ENCODE results near the gene TSPEAR. TPM values are rescaled to one million over a fixed set of nuclear protein-coding genes. Genes with fewer than 3 reads are reported as not detected.

Gene TSPEAR
- total RNA-seq, 2 experiments from 2014 or later: not detected

Other genes with a start within 250 kb of the TSPEAR start
- not detected for gene KRTAP10-1, start 171.4 kb downstream of the TSPEAR start, total RNA-seq
- gene KRTAP10-2, start 160.1 kb downstream of the TSPEAR start, total RNA-seq: not detected
- not detected for gene KRTAP10-3, start 152.8 kb downstream of the TSPEAR start, total RNA-seq
- gene KRTAP10-4, start 137.8 kb downstream of the TSPEAR start, total RNA-seq: not detected
- gene KRTAP10-5, start 131.0 kb downstream of the TSPEAR start, total RNA-seq: not detected
- gene KRTAP10-6, start 119.1 kb downstream of the TSPEAR start, total RNA-seq: not detected
- not detected for gene KRTAP10-7, start 111.0 kb downstream of the TSPEAR start, total RNA-seq
- not detected for gene KRTAP10-8, start 99.5 kb downstream of the TSPEAR start, total RNA-seq
- gene KRTAP10-9, start 84.5 kb downstream of the TSPEAR start, total RNA-seq: not detected
- not detected for gene KRTAP10-10, start 74.2 kb downstream of the TSPEAR start, total RNA-seq
- gene KRTAP10-11, start 65.2 kb downstream of the TSPEAR start, total RNA-seq: not detected
- not detected for gene KRTAP12-4, start 56.9 kb downstream of the TSPEAR start, total RNA-seq
- not detected for gene KRTAP12-3, start 53.6 kb downstream of the TSPEAR start, total RNA-seq
- not detected for gene KRTAP12-2, start 44.6 kb downstream of the TSPEAR start, total RNA-seq
- gene KRTAP12-1, start 29.4 kb downstream of the TSPEAR start, total RNA-seq: not detected
- gene KRTAP10-12, start 14.4 kb downstream of the TSPEAR start, total RNA-seq: not detected
- gene UBE2G2, start 90.2 kb upstream of the TSPEAR start, total RNA-seq: 100 to 1,000 TPM; 115 to 124 TPM
- gene SUMO3, start 106.5 kb upstream of the TSPEAR start, total RNA-seq: 10 to 100 TPM; 90.5 to 92.5 TPM
- gene PTTG1IP, start 162.1 kb upstream of the TSPEAR start, total RNA-seq: 10 to 100 TPM; 40.3 to 44.7 TPM
- gene ITGB2, start 209.3 kb upstream of the TSPEAR start, total RNA-seq: 100 to 1,000 TPM; 223 to 234 TPM
- 10 to 100 TPM; 85.9 to 93.6 TPM for gene SLX9, start 228.5 kb upstream of the TSPEAR start, total RNA-seq